NCI-H526 treated with DMSO at 0.1 percent for 48 hours (cell line): ENCODE results near the gene DCAKD.
"Not testable (repeated sequence)": the region's sequence is repeated elsewhere in the genome, so short reads cannot be mapped to it uniquely, and the experiment has no call there.

Experiments
- DNase-seq: peaks from one replicate; lab custom pipeline; 2025; lab: John Stamatoyannopoulos, UW

DCAKD gene

DNA sequence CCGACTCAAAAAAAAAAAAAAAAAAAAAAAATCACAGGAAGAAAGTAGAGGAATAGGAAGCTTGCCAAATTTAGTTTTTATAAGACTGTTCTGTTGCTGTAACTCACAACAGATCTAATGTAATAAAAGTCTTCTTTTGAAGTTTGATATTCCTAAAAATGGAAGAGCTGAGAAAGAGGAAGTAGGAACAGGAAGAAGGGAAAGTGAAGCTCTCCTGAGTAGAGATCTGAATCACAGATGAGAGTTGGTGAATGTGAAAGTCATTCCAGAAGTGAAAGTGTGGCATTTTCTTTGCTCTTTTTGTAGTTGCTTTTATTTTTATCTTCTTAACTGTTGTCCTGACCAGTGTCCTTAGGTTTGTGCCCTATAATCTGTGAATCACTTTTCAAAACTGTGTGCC is 11.8 kb upstream of the DCAKD start:
- no peak for DNase-seq

DNA sequence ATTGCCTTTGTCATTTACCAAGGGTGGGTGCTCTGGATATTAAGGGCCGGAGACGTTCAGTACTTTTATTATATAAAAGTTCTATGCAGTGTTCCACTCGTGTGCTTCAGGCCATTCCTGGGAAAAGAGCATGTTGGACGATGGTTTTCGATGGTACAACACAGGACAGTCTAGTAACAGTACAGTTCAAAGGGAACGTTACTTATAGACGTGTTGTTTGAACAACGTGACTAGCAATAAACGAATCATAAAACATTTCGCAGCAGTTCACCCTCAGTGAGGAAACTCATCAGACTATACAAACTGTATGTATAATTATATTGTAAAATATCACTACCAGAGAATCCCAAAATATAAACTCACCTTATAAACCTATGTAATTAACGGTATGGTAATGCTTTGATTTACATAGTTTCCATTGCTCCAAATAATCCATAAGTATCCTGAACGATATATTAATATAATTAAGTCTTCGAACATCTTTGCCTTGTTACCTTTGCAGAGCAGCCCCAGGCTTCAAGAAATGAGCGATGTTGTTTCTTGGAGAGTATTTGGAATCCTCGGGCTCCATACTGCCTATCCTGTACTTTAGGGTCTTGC is 10.3 kb upstream of the DCAKD start:
- no peak for DNase-seq

GRCh38 chr17:45060797-45061605 is 9.6 kb upstream of the DCAKD start, which contains the start of gene NMT1:
TSS of gene NMT1 (plus strand) at chr17:45061317. CDS start at chr17:45061330, 13 bp downstream.
- DNase-seq, result peak; percentile 100

DNA sequence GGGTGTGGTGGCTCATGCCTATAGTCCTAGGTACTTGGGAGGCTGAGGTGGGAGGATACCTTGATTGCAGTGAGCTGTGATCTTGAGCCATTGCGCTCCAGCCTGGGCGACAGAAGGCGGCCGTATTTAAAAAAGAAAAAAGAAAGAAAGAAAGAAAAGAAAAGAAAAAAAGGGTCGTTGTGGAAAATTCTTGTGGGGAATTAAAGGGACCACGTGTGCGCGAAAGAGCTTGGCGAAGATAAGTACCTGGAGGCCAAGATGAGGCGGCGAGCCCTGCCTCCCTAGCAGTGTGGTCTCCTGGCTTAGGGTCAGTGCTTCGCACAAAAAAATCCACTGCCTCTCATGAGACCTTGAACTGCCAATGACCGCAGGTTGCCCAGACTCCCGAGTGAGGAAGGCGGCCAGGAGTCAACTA is 9.0 kb upstream of the DCAKD start:
- no peak for DNase-seq

GRCh38 chr17:45052052-45052772 is 780 bp upstream of the DCAKD start:
- peak; percentile 53 for DNase-seq

GRCh38 chr17:45051720-45052051 is 254 bp upstream of the DCAKD start:
- not testable (repeated sequence) for DNase-seq

- DNase-seq, result peak; percentile 51
Measured at GRCh38 chr17:45050481-45051059, 862 bp downstream of the DCAKD start.

DNA sequence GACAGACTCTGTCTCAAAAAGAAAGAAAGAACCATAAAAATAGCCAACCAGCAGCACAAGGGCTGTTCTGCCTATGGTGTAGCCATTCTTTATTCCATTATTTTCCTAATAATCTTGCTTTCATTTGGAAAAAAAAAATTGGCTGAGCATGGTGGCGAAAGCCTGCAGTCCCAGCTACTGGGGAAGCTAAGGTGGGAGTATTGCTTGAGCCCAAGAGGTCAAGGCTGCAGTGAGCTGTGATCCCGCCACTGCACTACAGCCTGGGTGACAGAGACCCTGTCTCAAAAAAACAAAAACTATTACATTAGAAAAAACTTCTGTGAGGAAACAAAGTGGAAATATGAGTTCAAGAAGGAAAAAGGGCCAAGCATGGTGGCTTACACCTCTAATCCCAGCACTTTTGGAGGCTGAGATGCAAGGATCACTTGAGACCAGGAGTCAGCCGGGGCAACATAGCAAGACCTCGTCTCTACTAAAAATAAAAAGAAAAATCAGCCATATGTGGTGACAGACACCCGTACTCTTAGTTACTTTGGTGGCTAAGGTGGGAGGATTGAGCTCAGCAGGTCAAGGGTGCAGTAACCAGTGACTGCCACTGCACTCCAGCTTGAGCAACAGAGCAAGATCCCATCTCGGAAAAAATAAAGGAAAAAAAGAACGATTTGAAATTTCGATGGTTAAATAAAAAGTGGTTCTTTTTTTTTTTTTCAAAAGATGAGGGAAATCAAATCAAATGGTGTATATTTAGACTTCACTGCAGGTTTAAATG is 2.5 kb downstream of the DCAKD start:
- no peak for DNase-seq

DNA sequence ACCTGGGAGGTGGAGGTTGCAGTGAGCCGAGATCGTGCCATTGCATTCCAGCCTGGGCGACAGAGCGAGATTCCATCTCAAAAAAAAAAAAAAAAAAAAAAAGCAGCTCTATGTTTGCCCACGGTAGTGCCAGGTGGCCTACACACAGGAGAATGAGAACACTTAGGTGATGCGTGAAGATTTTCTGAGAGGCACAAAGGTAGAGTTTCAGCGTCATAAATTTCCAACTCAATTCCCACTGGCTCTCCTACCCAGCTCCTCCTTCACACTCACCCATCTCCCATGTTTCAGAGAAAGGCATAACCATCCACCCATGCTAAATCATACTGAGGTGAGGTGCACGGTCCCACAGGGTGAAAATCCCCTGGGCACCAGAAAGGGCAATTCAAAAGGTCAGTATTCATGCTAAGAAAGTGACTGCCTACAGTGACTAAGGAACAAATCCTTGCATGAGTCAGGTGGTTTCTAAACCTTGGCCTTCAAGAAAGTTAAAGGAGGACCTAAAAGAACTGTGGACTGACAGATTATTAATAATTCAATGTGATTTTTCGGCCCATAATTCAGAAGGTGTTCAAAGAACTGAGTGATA is 4.8 kb downstream of the DCAKD start:
- DNase-seq, result no peak

- no peak for DNase-seq
Measured at GRCh38 chr17:45043813-45044540, 7.5 kb downstream of the DCAKD start.

GRCh38 chr17:45042346-45043120 is 8.9 kb downstream of the DCAKD start:
- no peak for DNase-seq

DNA sequence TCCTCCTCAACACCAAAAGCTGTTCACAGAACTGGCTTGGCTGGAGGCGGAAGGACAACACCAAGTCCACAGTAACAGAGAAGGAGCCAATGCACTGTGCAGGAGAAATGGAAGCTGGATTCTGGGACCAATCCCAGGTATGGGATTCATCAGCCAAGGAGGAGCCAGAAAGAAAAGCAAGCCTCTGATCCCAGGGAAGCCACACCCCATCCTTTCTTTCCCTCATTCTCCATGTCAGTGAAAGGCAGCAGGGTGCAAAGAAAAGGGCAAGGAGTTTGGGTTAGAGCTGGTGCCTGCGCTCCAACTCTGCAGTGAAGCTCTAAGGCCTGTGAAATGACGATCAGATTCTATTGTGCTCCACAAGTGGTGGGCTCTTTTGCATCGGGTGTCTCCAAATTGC is 11.0 kb downstream of the DCAKD start:
- DNase-seq, result no peak

- DNase-seq, result no peak
Measured at GRCh38 chr17:45038728-45039634, 12.5 kb downstream of the DCAKD start.

DNA sequence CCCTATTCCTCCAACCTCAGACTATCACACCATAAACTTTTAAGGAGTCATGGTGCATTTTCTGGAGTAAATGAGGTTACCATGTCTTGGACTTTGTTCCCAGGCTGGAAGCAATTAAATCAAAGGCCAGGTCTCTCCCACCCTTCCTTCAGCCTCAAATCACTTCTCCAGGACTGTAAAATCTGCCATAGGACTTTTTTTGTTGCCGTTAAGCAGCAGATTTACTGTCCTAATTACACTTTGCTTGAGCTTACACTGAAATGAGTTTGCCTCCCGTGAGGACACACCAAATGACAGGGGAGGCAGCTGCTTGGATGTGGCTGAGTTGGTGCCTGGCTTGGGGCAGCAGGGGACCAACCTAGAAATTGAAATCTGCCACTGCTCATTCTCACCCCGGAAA is 14.7 kb downstream of the DCAKD start:
- no peak for DNase-seq

DNA sequence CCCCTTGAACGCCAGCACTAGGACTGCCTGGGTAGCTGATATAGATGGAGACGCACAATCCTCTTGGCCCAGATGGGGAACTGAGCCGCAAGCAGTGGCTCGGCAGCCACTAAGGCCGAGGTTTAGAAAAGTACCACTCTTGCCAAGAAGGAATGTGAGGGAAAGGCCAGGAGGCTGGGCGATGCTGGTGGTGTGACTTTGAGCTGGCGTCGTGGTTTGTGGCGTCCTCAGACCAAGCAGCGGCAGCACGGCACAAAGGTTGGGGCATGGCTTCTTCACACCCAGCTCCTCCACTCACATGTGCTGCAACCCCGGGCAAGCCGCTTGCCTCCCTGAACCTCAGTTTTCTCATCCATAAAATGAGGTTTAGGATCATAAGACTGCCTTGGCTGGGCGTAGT is 15.6 kb downstream of the DCAKD start:
- DNase-seq, result no peak

- no peak for DNase-seq
Measured at GRCh38 chr17:45034599-45034998, 16.8 kb downstream of the DCAKD start.

DNA sequence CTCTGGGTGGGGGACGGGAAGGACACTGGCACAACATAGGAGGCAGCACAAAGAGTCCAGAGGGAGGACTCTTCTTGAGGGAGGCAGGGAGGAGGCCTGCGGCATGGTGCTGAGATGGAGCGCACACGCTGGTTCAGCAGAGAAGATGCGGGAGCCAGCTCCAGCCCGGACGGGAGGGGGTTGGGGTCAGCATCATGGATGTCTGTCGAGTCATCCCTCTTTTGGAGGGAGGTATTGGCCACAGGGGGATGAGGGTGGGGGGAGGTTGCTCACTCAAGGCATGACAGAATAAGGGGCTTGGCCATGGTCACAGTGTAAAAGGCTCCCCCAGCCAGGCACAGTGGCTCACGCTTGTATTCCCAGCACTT is 19.3 kb downstream of the DCAKD start:
- no peak for DNase-seq

DNA sequence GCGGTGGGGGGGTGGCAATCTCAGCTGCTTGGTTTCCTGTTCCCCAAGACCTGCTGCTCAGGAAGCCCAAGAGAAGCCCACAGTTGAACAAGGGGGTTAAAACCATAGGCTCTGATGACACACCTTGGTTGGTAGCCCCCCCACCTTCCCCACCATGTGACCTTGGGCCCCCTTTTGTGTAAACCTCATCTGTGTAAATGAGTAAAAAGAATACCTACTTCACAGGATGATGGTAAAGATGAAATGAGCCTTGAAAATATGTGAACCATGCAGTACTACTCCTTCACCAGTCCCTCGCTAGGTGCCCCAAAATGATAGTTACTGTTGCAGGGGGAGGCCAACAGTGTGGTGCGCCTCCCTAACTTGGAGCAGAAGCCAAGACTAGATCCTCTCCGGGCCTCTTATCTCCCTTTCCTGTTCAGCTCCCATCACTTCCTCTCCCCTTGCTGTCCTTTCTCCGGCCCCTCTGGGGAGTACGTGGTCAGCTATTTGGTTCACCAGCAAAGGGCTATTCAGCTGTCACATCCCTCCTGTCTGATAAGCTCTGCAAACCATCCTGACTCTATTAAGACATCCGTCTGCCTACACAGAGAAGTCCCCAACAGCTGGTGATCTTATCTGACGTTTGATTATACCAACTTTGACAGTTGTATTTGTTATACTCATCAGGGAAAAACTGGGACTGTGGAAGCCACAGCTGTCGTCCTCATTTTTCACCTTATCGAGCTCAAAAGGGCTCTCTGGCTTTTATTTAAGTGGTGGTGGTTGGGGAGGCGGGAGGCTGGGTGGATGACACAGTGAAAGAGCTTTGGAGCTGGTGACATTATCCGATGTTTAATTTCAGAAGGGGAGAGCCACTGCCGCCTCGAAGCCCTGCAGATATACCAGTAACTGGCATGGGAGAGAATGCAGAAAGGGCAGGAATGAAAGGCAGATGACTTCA is 19.9 kb downstream of the DCAKD start:
- DNase-seq, result no peak
